Superior temporal gyrus (tissue), 1 donor: Measurements from ENCODE around the gene DGAT2.
A peak's percentile ranks its signal among the peaks of the same experiment; 100 is the strongest.

Experiments used
- DNase-seq: peaks from one replicate; pipeline ENCODE4 v3.0.0-alpha.2; 2016; ENCODE audit errors: extremely low spot score

DGAT2 gene

DNA sequence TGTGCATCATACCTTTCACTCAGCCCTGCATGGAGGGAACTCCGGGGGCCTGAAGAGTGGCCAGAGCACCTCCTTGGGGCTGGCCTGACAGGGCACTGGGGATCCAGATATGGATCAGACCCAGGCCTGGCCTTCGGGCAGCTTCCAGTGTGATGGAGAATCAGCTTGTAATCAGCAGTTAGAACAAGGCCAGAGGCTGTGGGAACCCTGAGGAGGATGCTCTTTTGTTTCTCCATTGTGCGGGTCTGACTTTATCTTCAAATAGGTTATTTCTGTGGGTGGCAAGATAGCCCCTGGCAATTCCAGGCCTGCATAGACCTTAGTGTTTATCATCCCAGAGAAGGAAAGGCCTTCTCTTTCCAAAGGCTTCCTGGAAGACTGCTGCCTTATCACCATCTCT is 12.3 kb downstream of the DGAT2 start:
- DNase-seq = no peak

- no peak for DNase-seq
Observed at GRCh38 chr11:75781296-75781695, 12.7 kb downstream of the DGAT2 start.

DNA sequence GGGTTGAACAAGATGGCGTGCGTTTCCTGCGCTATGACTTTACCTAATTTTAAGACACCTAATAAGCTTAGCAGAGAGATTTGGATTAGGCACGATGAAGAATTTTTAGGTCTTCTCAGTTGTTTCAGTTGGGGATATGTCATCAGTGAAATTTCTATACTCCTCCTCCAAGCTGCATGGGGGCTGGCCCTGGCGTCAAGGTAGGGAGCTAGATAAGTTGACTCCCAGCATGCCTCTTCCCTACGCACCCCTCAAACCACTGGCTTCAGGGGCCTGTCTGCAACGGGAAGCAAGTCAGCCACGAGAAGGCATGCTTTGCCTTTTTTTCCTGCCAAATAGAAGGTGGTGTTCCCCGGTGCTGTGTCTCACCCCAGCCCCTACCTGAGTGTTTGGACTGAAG is 13.3 kb downstream of the DGAT2 start:
- DNase-seq = no peak

- no peak for DNase-seq
Observed at GRCh38 chr11:75782540-75783263, 14.1 kb downstream of the DGAT2 start.

- no peak for DNase-seq
Observed at GRCh38 chr11:75783416-75784084, 15.0 kb downstream of the DGAT2 start.

DNA sequence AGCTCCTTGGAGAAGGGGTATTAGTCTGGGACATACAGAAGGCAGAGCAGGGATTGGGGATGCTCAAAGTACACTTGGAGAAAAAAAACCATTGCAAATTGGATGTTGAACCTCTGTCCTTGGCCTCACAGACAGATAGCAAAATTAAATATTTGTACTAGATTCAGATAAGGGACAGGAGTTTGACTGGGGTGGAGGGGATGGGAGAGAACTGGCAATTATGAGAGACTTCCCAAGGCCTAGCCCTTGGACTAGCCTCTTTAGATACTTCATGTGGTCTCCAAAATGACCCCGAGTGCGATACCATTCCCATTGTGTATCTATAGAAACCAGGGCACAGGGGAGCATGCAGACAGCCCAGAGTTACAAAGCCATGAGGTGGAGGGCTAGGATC is 15.5 kb downstream of the DGAT2 start:
- DNase-seq = no peak

GRCh38 chr11:75784506-75784905 is 15.9 kb downstream of the DGAT2 start:
- no peak for DNase-seq

DNA sequence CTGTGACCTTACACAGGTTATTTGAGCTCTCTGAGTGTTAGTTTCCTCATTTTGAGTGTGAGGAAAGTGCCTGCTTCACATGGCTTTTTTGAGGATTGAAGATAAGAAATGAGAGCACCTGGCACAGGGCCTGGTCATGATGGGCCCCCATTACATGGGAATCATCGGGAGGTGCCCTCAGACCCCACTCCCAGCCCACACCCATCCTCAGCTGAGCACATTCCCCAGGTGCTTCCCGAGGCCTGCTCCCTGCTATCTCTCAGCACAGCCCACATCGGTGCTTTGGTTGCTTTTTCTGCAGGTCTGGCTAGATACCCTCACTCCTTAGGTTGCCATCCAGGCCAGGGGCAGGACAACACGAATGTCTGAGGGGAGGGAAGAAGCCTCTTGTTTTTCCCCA is 16.6 kb downstream of the DGAT2 start:
- DNase-seq = no peak

DNA sequence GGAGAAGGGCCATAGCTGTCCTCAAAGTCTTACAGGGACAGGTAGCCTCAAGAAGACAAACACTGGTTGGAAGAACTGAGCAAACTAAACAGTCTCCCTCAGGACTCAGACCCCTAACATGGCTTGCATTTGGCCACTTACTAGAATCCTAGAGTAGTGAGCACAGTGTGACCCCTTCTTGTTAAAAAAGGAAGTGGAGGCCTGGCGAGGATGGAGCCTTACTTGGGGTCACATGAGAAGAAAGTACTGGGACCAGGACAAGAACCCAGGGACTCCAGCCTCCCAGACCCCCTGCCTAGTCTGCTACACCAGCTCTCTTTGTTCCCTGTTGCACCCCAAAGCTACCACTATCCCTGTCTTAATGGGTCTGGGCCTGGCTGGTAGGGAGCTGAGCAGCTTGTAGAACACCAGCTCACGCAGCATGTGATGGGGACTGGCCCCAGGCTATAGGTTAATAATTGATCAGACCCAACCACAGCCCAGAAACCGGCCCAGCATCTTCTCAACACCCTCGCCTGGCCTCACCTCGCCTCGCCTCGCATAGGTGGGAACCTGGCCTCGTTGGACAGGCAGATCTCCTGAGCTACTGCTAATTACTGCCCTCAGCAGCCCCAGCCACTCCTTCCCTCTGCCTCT is 17.6 kb downstream of the DGAT2 start:
- DNase-seq = no peak

- DNase-seq = no peak
Observed at GRCh38 chr11:75789521-75789920, 20.9 kb downstream of the DGAT2 start.

- no peak for DNase-seq
Observed at GRCh38 chr11:75790986-75791385, 22.4 kb downstream of the DGAT2 start.

DNA sequence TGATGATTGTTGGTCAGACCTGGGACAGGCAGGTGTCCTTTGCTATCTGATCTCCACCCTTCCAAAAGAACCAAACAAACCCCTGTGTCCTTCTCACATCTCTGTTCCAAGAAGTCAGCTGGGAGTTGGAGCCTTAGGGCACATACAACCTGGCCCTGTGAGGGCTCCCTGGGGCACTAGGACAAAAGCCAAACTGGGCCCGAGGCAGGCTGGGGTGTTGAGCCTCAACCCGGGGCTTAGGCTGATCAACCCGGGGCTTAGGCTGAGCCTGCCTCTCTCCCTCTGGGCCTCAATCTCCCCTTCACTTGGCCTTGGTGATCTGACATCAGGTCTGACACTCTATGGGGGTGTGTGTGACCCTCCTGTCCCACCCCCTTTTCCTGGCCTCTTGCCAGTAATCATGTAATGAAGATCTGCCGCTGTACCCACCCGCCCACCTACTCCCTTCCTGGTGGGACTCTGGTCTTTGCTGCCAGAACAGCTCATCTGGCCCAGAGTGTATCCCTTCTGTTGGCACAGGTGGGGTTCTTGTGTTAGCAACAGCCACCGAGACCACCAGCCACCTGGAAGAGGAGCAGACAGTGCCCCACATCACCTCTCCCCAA is 23.7 kb downstream of the DGAT2 start:
- no peak for DNase-seq

DNA sequence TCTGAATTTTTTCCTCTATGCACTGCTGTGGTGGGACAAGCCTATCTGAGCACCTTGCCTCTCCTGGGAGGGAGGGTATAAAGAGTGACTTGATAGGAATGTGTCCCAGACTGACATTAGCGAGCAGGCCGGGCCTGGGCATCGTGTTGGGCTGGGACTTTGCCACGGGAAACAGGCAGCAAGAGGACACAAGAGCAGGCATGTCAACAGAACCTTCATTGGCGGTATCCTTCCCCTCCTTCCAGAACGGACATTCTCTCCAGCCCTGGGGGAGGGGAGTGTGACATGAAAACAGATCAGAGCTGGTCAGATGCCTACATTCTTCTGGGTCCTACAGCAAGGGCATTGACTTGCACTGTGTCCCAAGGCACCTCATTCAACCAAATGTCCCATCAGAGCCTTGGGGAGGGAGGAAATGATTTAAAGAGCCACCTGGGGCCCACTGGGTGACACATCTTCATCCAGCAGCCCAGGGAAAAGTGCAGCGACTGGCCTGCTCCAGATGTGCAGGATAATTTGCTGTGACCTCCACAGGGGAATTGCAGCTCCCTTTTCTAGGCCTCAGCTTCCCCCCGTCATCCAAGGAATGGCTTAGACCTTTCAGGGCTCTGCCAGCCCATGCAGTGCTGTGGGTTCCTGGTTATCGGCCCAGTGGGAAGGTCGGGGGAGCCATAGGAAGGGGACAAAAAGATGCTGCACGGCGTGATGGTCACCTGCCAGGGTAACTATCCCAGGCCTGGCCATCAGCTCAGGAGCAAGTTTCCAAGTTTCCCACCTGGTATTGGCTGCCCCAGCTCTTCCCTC is 24.6 kb downstream of the DGAT2 start:
- DNase-seq = no peak

DNA sequence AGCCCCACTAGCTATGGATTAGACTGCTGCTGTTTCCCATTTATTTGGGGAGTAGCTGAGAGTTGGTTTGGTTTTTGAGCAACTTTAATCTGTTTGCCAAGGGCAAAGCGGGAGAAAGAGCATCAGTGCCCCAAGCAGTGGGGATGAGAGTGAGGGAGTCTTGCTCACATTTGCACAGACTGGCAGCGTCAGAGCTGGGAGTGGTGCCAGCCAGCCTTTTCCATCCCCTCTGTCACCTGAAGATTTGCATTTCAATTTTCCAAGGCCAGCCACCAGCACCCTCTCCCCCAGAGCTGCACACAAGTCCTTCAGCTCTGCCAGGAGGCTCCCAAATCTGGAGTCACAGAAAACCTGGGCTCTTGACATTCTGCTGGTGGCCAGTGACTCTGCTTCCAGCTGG is 25.4 kb downstream of the DGAT2 start:
- DNase-seq = no peak

- no peak for DNase-seq
Observed at GRCh38 chr11:75795276-75796090, 26.9 kb downstream of the DGAT2 start.

DNA sequence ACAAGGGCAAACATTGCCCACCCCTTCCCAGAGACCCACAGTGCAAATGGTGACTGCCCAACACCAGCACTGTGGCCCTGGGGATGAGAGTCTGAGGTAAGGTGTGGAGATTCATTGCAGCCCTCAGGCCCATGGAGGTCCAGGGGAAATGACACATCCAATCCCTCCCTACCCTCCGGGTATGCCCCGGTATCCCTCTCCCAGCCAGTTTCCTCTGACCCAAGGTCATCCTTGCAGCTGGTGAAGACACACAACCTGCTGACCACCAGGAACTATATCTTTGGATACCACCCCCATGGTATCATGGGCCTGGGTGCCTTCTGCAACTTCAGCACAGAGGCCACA is 27.5 kb downstream of the DGAT2 start:
- no peak for DNase-seq

DNA sequence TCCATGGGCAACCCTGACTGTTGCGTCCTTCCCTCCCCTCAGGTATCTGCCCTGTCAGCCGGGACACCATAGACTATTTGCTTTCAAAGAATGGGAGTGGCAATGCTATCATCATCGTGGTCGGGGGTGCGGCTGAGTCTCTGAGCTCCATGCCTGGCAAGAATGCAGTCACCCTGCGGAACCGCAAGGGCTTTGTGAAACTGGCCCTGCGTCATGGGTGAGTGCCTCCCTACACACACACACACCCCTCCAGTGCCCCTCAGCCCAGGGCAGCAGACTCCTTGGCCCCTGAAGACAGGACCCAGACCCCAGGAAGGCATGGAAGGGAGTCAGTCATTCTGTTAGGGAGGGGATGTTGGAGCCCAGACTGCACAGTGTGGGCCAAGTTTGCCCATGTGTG is 28.5 kb downstream of the DGAT2 start:
- DNase-seq = no peak

DNA sequence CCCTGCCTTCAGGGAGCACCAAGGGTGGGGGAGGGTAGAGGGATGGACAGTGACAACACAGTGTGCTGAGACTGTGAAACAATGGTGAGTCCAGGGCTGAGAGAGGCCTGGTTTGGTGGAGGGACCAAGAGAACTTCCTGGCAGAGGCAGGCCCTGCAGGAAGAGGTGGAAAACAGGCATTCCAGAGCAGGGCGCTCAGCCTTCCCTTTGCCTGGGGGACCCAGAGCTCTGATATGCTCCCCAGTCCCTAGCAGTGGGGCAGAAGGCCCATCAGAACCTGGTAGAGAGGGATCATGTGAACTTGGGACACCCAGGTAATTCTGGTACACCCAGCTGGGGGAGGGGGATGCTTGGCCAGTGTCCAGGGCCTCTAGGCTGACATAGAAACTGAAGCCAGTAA is 29.2 kb downstream of the DGAT2 start:
- DNase-seq = no peak

DNA sequence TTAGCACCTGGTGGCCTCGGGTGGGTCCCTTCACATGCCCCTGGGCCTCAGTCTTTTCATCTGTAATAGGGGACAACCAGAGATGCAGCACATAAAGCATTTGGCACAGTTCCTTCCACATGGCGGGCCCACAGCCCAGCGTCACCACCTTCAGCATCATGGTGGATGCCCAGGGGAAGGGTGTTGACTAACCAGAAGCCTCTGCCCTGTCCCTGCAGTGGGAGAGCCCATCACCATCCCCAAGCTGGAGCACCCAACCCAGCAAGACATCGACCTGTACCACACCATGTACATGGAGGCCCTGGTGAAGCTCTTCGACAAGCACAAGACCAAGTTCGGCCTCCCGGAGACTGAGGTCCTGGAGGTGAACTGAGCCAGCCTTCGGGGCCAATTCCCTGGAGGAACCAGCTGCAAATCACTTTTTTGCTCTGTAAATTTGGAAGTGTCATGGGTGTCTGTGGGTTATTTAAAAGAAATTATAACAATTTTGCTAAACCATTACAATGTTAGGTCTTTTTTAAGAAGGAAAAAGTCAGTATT is 31.6 kb downstream of the DGAT2 start:
- no peak for DNase-seq

- DNase-seq = peak; percentile 29
Observed at GRCh38 chr11:75800728-75801361, 32.3 kb downstream of the DGAT2 start.
